Psoas muscle (tissue), 8 donors: Measurements from ENCODE around the gene STS. TPM values are rescaled to one million over a fixed set of nuclear protein-coding genes. Genes with fewer than 3 reads are reported as not detected.

Experiments used
- ATAC-seq, 4 donors: fragments of 200-7000 bp; cut with Tn5 transposase; one replicate each; pipeline ENCODE4 v1.9.1; 2020; ENCODE audit warnings: moderate library complexity in 3 of 4, mild to moderate bottlenecking in 2 of 4
- DNase-seq, 2 donors: peaks; one replicate each; pipeline ENCODE4 v3.0.0-alpha.2; 2020
- H3K27ac ChIP-seq: fragments of 200-600 bp; one replicate; pipeline ENCODE4 v1.8.0; 2022
- H3K27me3 ChIP-seq, 3 donors: fragments of 200-600 bp in 1 of 3; one replicate each; pipeline versions ENCODE4 v1.6.1 to v1.8.0; 2013 to 2022; ENCODE audit warnings: low read length in 2 of 3, mild to moderate bottlenecking in 2 of 3, moderate library complexity in 1 of 3; ENCODE audit not compliant: insufficient read depth in 3 of 3
- H3K36me3 ChIP-seq, 2 donors: fragments of 200-600 bp in 1 of 2; one replicate each; pipeline versions ENCODE4 v1.6.1 to v1.8.0; 2013 to 2022; ENCODE audit warnings: low read depth in 1 of 2, mild to moderate bottlenecking in 1 of 2, moderate library complexity in 1 of 2; ENCODE audit not compliant: insufficient read depth in 1 of 2
- H3K4me1 ChIP-seq: fragments of 200-600 bp; one replicate; pipeline ENCODE4 v1.8.0; 2022
- H3K4me3 ChIP-seq: fragments of 200-600 bp; one replicate; pipeline ENCODE4 v1.8.0; 2022; ENCODE audit warnings: mild to moderate bottlenecking
- H3K9me3 ChIP-seq: fragments of 200-600 bp; one replicate; pipeline ENCODE4 v1.8.0; 2022
- WGBS, 3 donors: extraction: QIAGEN DNeasy Blood & Tissue Kit; methylation state at CpG; one replicate each; pipeline versions ENCODE4 v1.1.6 to v1.1.7; 2013; 5-methylcytosine and 5-hydroxymethylcytosine counted together
- intact Hi-C, 2 donors: fragments of 100-400 bp; cut with DNase I; formaldehyde crosslinking; loops; one replicate each; pipeline versions ENCODE4 v1.11.0 to v1.14.2; 2022
- polyA plus RNA-seq, 3 donors: library from polyadenylated mRNA; stranded (reverse); fragments of 200-250 nt; gene quantifications; one replicate each; pipeline ENCODE4 v1.2.3, GENCODE V29; 2013
- total RNA-seq, 4 donors: library from RNA; stranded (reverse); fragmentation: NEBNext Ultra II Directional in 2 of 4; extraction: Animal tissue kit (Norgen Biotek cat#: 25700) in 2 of 4; gene quantifications; one replicate each; pipeline versions ENCODE4 v1.2.1 to v1.2.4, GENCODE V29; 2021 to 2023
- TF ChIP-seq, protein P1 (sequence below): fragments of 200-600 bp; IDR thresholded peaks from one replicate; pipeline ENCODE4 v1.8.0; 2022; ENCODE audit warnings: antibody characterized with exemption
- donor health status: healthy with polysubstance abuse.
- donor health status: DM: no; HTN: no; CAD: no; lungs with moderate emphysema.
- donor health status: Bipolar disorder and iron deficiency.
- donor health status: healthy.
- donor health status: DM: yes; HTN: yes; CAD: no.
- donor health status: DM: no; HTN: no; CAD: no.
- donor health status: DM: no; HTN: no; CAD: no.
- donor health status: DM: yes; HTN: yes; CAD: no.

STS gene
- total and polyA plus RNA-seq, 7 donors, result 2.3 to 14.3 (median 4.6) TPM

DNA sequence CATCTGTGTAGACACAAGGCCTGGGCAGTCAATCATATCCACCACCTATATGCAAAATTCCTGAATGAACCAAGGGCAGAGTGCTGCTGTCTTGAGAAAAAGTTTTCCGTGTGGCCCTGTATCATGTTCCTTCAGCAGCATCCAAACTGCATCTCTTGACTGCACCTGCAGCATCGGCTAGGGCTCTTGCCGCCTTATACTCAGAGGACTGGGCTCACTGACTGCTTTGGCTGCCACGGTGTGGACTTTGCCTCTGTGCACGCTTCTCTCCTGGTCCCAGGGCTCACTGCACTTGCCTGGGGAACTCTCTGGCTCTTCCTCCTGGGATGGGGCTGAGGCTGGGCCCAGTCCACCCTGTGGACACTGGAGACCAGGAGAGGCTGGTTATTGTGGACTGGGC is 39.5 kb upstream of the STS start:
- TF ChIP-seq, protein P1, sequence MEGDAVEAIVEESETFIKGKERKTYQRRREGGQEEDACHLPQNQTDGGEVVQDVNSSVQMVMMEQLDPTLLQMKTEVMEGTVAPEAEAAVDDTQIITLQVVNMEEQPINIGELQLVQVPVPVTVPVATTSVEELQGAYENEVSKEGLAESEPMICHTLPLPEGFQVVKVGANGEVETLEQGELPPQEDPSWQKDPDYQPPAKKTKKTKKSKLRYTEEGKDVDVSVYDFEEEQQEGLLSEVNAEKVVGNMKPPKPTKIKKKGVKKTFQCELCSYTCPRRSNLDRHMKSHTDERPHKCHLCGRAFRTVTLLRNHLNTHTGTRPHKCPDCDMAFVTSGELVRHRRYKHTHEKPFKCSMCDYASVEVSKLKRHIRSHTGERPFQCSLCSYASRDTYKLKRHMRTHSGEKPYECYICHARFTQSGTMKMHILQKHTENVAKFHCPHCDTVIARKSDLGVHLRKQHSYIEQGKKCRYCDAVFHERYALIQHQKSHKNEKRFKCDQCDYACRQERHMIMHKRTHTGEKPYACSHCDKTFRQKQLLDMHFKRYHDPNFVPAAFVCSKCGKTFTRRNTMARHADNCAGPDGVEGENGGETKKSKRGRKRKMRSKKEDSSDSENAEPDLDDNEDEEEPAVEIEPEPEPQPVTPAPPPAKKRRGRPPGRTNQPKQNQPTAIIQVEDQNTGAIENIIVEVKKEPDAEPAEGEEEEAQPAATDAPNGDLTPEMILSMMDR, result no peak
- intact Hi-C loops, result no loop called here
- ATAC-seq (no peak), DNase-seq (no peak)
- Histone ChIP-seq H3K9me3 (no peaks in the 10 kb centered on the region), H3K4me1 (peaks cover 4% of the 10 kb centered on the region), H3K36me3 (peaks cover 0 to 22% of the 10 kb centered on the region in 2 donors), H3K27ac (no peak overlapping the region), H3K27me3 (no peaks in the 10 kb centered on the region), H3K4me3 (no peak overlapping the region)
- 90 to 96% (median 91%) methylated on average over 4 to 5 of the region's 5 CpGs for WGBS, 3 donors

DNA sequence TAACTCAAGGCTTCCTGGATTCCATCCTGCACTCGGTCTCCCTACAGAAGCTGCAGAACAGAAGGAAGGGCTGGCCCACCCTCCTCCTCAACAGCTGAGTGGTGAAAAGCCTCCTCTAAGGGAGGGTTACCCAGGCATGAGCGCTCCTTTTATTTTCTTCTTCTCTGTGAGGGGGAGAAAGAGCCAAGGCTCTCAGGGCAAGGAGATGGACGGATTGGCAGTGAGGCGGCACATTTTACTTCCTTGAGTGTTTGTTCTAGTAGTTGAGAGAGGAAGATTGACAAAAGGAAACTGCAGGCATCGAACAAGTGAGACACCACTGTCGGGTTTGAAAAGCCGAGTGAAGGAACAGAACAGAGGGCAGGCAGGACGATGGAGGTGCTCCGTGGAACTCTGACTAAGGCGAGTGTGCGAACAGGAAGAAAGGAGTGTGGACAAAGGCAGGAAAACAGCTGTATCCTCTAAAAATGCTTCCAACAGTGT is 38.4 kb upstream of the STS start:
- H3K36me3 ChIP-seq, result peaks cover 0 to 16% of the 10 kb centered on the region in 2 donors
- no peak for ATAC-seq
- intact Hi-C loops, result no loop called here
- H3K27ac ChIP-seq, result no peak overlapping the region
- DNase-seq, result no peak
- 34 to 64% (median 53%) methylated on average over 11 of the region's 11 CpGs for WGBS, 3 donors
- peaks cover 4% of the 10 kb centered on the region for H3K4me1 ChIP-seq
- no peaks in the 10 kb centered on the region for H3K27me3 ChIP-seq
- H3K4me3 ChIP-seq, result peak overlapping the region; percentile 19
- H3K9me3 ChIP-seq, result no peaks in the 10 kb centered on the region
- TF ChIP-seq, protein P1, result no peak

DNA sequence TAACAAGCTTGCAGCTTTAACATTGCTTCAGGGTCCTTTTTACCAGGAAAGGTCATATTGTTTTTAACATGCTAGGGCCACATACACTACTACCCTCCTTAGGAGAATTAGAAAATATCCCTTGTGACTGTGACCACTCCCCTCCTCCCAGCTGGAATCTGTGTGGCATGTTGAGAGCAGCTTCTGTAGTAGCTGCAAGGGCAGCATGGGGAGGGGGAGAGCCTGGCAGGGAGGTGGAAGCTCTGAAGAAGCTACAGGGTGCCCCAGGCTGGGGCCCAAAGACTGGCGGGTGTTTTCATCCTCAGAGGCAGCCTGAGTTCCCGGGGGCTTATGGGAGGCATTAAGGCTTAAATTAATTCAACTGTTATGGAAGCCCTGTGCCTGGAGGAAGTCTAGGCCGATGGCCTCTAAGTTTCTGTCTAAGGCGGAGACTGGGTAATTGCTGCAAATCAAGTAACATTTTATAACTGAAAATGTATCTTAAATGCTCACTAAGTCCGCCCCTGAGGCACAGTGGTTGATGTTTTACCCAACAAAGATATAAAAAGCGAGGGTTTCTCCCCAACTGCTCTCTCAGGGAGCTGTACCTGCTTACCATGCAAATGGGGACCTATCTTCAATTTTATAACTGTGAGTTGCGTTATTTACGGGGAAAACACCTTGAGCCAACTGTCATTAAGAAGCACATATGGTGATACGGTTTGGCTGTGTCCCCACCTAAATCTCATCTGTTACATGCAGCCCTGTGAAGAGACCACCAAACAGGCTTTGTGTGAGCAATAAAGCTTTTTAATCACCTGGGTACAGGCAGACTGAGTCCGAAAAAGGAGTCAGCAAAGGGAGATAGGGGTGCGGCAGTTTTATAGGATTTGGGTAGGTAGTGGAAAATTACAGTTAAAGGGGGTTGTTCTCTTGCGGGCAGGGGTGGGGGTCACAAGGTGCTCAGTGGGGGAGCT is 37.4 kb upstream of the STS start:
- Histone ChIP-seq H3K27ac (no peak overlapping the region), H3K4me3 (no peak overlapping the region), H3K4me1 (peaks cover 11% of the 10 kb centered on the region), H3K27me3 (no peaks in the 10 kb centered on the region), H3K36me3 (peaks cover 0 to 7% of the 10 kb centered on the region in 2 donors), H3K9me3 (no peaks in the 10 kb centered on the region)
- intact Hi-C loops, result no loop called here
- WGBS, 3 donors, result 79 to 88% (median 83%) methylated on average over 11 to 12 of the region's 12 CpGs
- ATAC-seq, result no peak
- TF ChIP-seq, protein P1, result no peak
- DNase-seq, result no peak

DNA sequence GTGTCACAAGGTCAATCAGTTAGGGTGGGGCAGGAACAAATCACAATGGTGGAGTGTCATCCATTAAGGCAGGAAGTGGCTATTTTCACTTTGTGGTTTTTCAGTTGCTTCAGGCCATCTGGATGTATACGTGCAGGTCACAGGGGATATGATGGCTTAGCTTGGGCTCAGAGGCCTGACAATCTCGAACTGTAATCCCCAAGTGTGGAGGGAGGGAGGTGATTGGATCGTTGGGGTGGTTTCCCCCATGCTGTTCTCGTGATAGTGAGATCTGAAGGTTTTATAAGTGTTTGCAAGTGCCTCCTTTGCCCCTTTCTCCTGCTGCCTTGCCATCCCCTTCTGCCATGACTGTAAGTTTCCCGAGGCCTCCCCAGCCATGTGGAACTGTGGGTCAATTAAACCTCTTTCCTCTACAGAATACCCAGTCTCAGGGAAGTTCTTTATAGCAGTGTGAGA is 36.7 kb upstream of the STS start:
- no peak overlapping the region for H3K4me3 ChIP-seq
- no peaks in the 10 kb centered on the region for H3K36me3 ChIP-seq
- no peak for ATAC-seq
- TF ChIP-seq, protein P1, result no peak
- H3K27me3 ChIP-seq, result no peaks in the 10 kb centered on the region
- no peak for DNase-seq
- no peaks in the 10 kb centered on the region for H3K9me3 ChIP-seq
- no peak overlapping the region for H3K27ac ChIP-seq
- H3K4me1 ChIP-seq, result peaks cover 18% of the 10 kb centered on the region
- 52 to 77% (median 71%) methylated on average over 3 to 5 of the region's 5 CpGs for WGBS, 3 donors
- intact Hi-C loops, result no loop called here
